HepG2 (cell line): ENCODE data around the gene KMT2D. TPM values are rescaled to one million over a fixed set of nuclear protein-coding genes. Genes with fewer than 3 reads are reported as not detected.

Source experiments
- ATF5 ChIP-seq: sonication (generic); formaldehyde crosslinking; IDR thresholded peaks from 2 replicates; pipeline ENCODE4 v1.4.0; 2020; ENCODE audit warnings: mild to moderate bottlenecking, low read depth, missing genetic modification reagents
- DDIT3 ChIP-seq: sonication (generic); formaldehyde crosslinking; IDR thresholded peaks from 2 replicates; pipeline ENCODE4 v1.4.0; 2020; ENCODE audit warnings: mild to moderate bottlenecking, missing genetic modification reagents
- DMTF1 ChIP-seq: sonication (generic); formaldehyde crosslinking; IDR thresholded peaks from 2 replicates; pipeline ENCODE4 v1.4.0; 2020; ENCODE audit warnings: mild to moderate bottlenecking, missing genetic modification reagents
- ELF3 ChIP-seq: IDR thresholded peaks from 2 replicates; pipeline ENCODE4 v1.6.1; 2016; ENCODE audit warnings: missing genetic modification reagents, missing compliant biosample characterization
- EP300 ChIP-seq, 3 experiments: sonication (generic) in 1 of 3; formaldehyde crosslinking in 1 of 3; IDR thresholded peaks; 2 replicates each; pipeline versions ENCODE4 v1.5.1 to v1.6.1; 2011 to 2020; ENCODE audit warnings: low read depth in 2 of 3, low read length in 2 of 3, borderline replicate concordance in 1 of 3, improper control_type of control experiment in 1 of 3, mild to moderate bottlenecking in 1 of 3, missing genetic modification reagents in 1 of 3, moderate library complexity in 1 of 3
- HOXD1 ChIP-seq: sonication (generic); formaldehyde crosslinking; IDR thresholded peaks from 2 replicates; pipeline ENCODE4 v1.5.0; 2020; ENCODE audit warnings: missing genetic modification reagents
- LCORL ChIP-seq, 2 experiments: fragments of 450-650 bp in 1 of 2; sonication (generic) in 1 of 2; formaldehyde crosslinking in 1 of 2; IDR thresholded peaks; 2 replicates each; pipeline versions ENCODE4 v1.5.0 to v1.6.1; 2017 to 2020; ENCODE audit warnings: antibody characterized with exemption in 1 of 2, missing genetic modification reagents in 1 of 2
- MEF2D ChIP-seq: sonication (generic); formaldehyde crosslinking; IDR thresholded peaks from 2 replicates; pipeline ENCODE4 v1.5.1; 2020; ENCODE audit warnings: mild to moderate bottlenecking, missing genetic modification reagents
- MEIS1 ChIP-seq: sonication (generic); formaldehyde crosslinking; IDR thresholded peaks from 2 replicates; pipeline ENCODE4 v1.9.0; 2021; ENCODE audit warnings: mild to moderate bottlenecking, missing genetic modification reagents, moderate library complexity, borderline replicate concordance
- PLSCR1 ChIP-seq: sonication (generic); formaldehyde crosslinking; IDR thresholded peaks from 2 replicates; pipeline ENCODE4 v1.5.0; 2020; ENCODE audit warnings: missing genetic modification reagents, mild to moderate bottlenecking, borderline replicate concordance
- SMAD3 ChIP-seq: sonication (generic); formaldehyde crosslinking; IDR thresholded peaks from 2 replicates; pipeline ENCODE4 v1.4.0; 2020; ENCODE audit warnings: missing genetic modification reagents
- SP1 ChIP-seq, 2 experiments: fragments of 450-650 bp in 1 of 2; sonication (generic) in 1 of 2; formaldehyde crosslinking in 1 of 2; IDR thresholded peaks; 2 replicates each; pipeline versions ENCODE4 v1.4.0 to v1.6.1; 2016 to 2020; ENCODE audit warnings: missing genetic modification reagents in 1 of 2
- STAT6 ChIP-seq: sonication (generic); formaldehyde crosslinking; IDR thresholded peaks from 2 replicates; pipeline ENCODE4 v1.4.0; 2020; ENCODE audit warnings: missing genetic modification reagents, mild to moderate bottlenecking, borderline replicate concordance
- ZNF383 ChIP-seq: sonication (generic); formaldehyde crosslinking; IDR thresholded peaks from 2 replicates; pipeline ENCODE4 v1.4.0; 2020; ENCODE audit warnings: missing genetic modification reagents, mild to moderate bottlenecking, borderline replicate concordance
- ZNF800 ChIP-seq: sonication (generic); formaldehyde crosslinking; IDR thresholded peaks from 2 replicates; pipeline ENCODE4 v1.4.0; 2020; ENCODE audit warnings: missing genetic modification reagents
- polyA plus RNA-seq, 8 experiments: library from polyadenylated mRNA; depleted of rRNA in 3 of 8; stranded (reverse) in 7 of 8; unstranded in 1 of 8; fragments of >200 nt; fragmentation: Illumina TruSeq in 4 of 8; extraction: Trizol in 4 of 8; gene quantifications; 2 replicates each; pipeline versions ENCODE4 v1.2.1 to v1.2.3, GENCODE V29; 2011 to 2016; ENCODE audit warnings: low read depth in 4 of 8, missing spikeins in 1 of 8, mixed read lengths in 1 of 8; ENCODE audit not compliant: insufficient read depth in 1 of 8
- total RNA-seq, 5 experiments: library from RNA; depleted of rRNA; stranded (reverse); fragments of >200 nt; fragmentation: Illumina TruSeq; extraction: Trizol; gene quantifications; 2 replicates each; pipeline ENCODE4 v1.2.3, GENCODE V29; 2016; ENCODE audit warnings: low read depth in 1 of 5

The KMT2D gene
- total and polyA plus RNA-seq, 2 of the 13 experiments (the other 11 are each of a cell fraction or from before 2014, with no cell fraction given), result 8.1 to 10.4 TPM

- TF ChIP-seq PLSCR1 (CRISPR knock-in tag) (no peak), ZNF383 (no peak), LCORL (IDR thresholded peaks at IDR 0.05) (no peak), LCORL (CRISPR knock-in tag; IDR thresholded peaks at IDR 0.05) (peak; percentile 61; the same call in 1 of the 2 replicates), SMAD3 (CRISPR knock-in tag) (peak; percentile 80), DDIT3 (CRISPR knock-in tag) (no peak), ELF3 (CRISPR knock-in tag) (no peak; the same call in 1 of the 2 replicates), SP1 (IDR thresholded peaks at IDR 0.05) (no peak), SP1 (CRISPR knock-in tag; IDR thresholded peaks at IDR 0.05) (peak; percentile 80), STAT6 (CRISPR knock-in tag) (no peak), MEIS1 (CRISPR knock-in tag) (peak; percentile 76; the same call in 1 of the 2 replicates), MEF2D (CRISPR knock-in tag) (peak; percentile 93), DMTF1 (no peak), EP300 (IDR thresholded peaks at IDR 0.05; ENCODE audit: low read depth in 2 of 2, low read length in 2 of 2) (0 out of 4 replicates have a peak, but pooled peaks of 1 of the 2 experiments have one; percentile 44), EP300 (CRISPR knock-in tag; IDR thresholded peaks at IDR 0.05; ENCODE audit: borderline replicate concordance) (peak; percentile 73), ATF5 (CRISPR knock-in tag) (no peak), ZNF800 (no peak), HOXD1 (CRISPR knock-in tag) (peak; percentile 88)
These were observed at the start of gene KMT2D (continued) for GRCh38 chr12:49060237-49061156.
